Left kidney (tissue), 8 donors: ENCODE data around the gene HOXA7. TPM values are rescaled to one million over a fixed set of nuclear protein-coding genes. Genes with fewer than 3 reads are reported as not detected.
A peak's percentile ranks its signal among the peaks of the same experiment; 100 is the strongest.

Experiments used
- DNase-seq: peaks from one replicate; pipeline ENCODE4 v3.0.0-alpha.2; 2013
- long read RNA-seq, 8 donors: transcript quantifications; one replicate each; lab custom pipeline, GENCODE V29; 2026
- polyA plus RNA-seq: library from polyadenylated mRNA; unstranded; fragments of 120-200 nt; gene quantifications from one replicate; pipeline ENCODE4 v1.2.1, GENCODE V29; 2013; ENCODE audit not compliant: insufficient read length

HOXA7 gene
- polyA plus RNA-seq: 22.7 TPM
- long read RNA-seq, donor 1, transcript HOXA7-201 (2 exons, 2,018 nt): major isoform, 28 of 30 reads
- long read RNA-seq, donor 1, partial matches to known transcripts: 0 of 30 reads
- long read RNA-seq, donor 1, other reads (novel, unspliced or antisense): 0 of 30 reads
- long read RNA-seq, donor 2, transcript HOXA7-201 (2 exons, 2,018 nt): major isoform, 20 of 20 reads
- long read RNA-seq, donor 2, partial matches to known transcripts: 0 of 20 reads
- long read RNA-seq, donor 2, other reads (novel, unspliced or antisense): 0 of 20 reads
- long read RNA-seq, donor 3, transcript HOXA7-201 (2 exons, 2,018 nt): major isoform, 21 of 39 reads
- long read RNA-seq, donor 3, partial matches to known transcripts: 17 of 39 reads
- long read RNA-seq, donor 3, other reads (novel, unspliced or antisense): 0 of 39 reads
- long read RNA-seq, donor 4, partial matches to known transcripts: 0 of 2 reads
- long read RNA-seq, donor 4, other reads (novel, unspliced or antisense): 0 of 2 reads
- long read RNA-seq, donor 5, transcript HOXA7-201 (2 exons, 2,018 nt): major isoform, 11 of 11 reads
- long read RNA-seq, donor 5, partial matches to known transcripts: 0 of 11 reads
- long read RNA-seq, donor 5, other reads (novel, unspliced or antisense): 0 of 11 reads
- long read RNA-seq, donor 6, transcript HOXA7-201 (2 exons, 2,018 nt): major isoform, 20 of 60 reads
- long read RNA-seq, donor 6, partial matches to known transcripts: 40 of 60 reads
- long read RNA-seq, donor 6, other reads (novel, unspliced or antisense): 0 of 60 reads
- long read RNA-seq, donor 7, transcript HOXA7-201 (2 exons, 2,018 nt): major isoform, 21 of 24 reads
- long read RNA-seq, donor 7, partial matches to known transcripts: 0 of 24 reads
- long read RNA-seq, donor 7, other reads (novel, unspliced or antisense): 0 of 24 reads
- long read RNA-seq, donor 8, transcript HOXA7-201 (2 exons, 2,018 nt): major isoform, 10 of 10 reads
- long read RNA-seq, donor 8, partial matches to known transcripts: 0 of 10 reads
- long read RNA-seq, donor 8, other reads (novel, unspliced or antisense): 0 of 10 reads

DNA sequence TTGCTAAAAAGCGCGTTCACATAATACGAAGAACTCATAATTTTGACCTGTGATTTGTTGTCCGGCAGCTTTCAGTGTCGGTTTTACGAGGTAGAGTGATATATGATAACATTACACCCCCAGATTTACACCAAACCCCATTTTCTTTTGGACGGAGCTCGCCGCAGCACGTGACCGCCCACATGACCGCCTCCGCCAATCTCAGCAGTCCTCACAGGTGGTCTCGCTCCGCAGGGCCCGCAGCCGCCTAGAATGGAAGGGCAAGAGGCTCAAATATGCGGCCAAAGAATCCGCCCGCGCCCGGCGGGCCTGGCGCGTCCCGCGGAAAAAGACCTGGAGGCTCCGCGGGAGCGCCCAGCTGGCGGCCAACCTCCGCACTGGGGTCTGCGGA, at the start of gene HOXA7:
HOXA7 (minus strand) TSS at position 168 of the 391 bp plus-strand sequence; CDS start at position 38, 130 bp downstream.
- DNase-seq: peak; percentile 91

- DNase-seq: peak; percentile 19
Observed at GRCh38 chr7:27205325-27206280, 49.1 kb upstream of the HOXA7 start.

- peak; percentile 37 for DNase-seq
Observed at GRCh38 chr7:27204851-27205322, 48.4 kb upstream of the HOXA7 start.

- DNase-seq: no peak
Observed at GRCh38 chr7:27203964-27204594, 47.6 kb upstream of the HOXA7 start.

GRCh38 chr7:27203365-27203953, 47.0 kb upstream of the HOXA7 start:
- DNase-seq: no peak

DNA sequence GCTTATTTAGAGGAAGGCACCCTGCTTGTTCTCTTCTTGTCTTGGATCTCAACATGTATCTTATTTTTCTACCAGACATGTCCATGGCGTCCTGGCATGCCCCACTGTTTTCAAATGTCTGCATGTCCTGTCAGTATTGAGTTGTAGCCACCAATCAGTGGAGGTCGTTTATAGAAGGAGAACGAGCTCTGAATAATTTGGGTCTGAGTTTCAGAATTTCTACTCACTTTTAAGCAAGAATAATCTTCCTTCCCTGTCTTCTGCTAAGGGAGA, 46.3 kb upstream of the HOXA7 start:
- no peak for DNase-seq

- peak; percentile 22 for DNase-seq
Observed at GRCh38 chr7:27202018-27202861, 45.8 kb upstream of the HOXA7 start.

- no peak for DNase-seq
Observed at GRCh38 chr7:27201580-27202017, 45.1 kb upstream of the HOXA7 start.

GRCh38 chr7:27200761-27201579, 44.5 kb upstream of the HOXA7 start:
- no peak for DNase-seq

GRCh38 chr7:27199849-27200760, 43.6 kb upstream of the HOXA7 start, which contains the start of gene HOXA13:
TSS of gene HOXA13 (minus strand) at chr7:27200091. CDS start at chr7:27200077, 14 bp downstream.
- DNase-seq: peak; percentile 30

- DNase-seq: peak; percentile 28
Observed at GRCh38 chr7:27198871-27199801, 42.7 kb upstream of the HOXA7 start.

DNA sequence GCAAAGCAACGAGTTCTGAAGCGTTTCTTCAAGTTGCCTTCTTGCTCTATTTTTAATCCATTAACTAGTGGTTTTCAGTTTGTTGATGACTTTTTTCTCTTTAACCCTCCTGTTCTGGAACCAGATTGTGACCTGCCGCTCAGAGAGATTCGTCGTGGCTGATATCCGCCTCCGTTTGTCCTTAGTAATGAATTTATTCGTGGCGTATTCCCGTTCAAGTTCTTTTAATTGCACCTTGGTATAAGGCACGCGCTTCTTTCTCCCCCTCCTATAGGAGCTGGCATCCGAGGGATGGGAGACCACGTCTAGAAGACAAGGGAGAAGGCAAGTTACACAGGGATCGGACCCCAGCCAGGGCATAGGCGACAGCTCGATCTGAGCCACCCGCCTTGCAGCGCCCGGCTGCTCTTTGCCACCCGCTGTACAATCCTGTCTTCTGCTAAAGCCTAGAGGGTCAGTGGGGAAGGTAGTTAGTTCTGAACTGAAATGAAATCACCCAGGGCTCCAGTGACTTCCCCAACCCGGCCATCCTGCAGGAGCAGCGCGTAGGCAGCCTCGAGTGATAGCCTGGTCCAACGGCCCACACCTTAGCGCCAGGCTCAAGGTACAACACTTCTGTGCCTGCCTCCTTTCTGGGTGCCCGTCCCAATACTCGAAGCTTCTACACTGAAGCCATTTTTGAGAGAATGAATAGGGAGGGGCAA, 41.8 kb upstream of the HOXA7 start:
- peak; percentile 18 for DNase-seq

- peak; percentile 33 for DNase-seq
Observed at GRCh38 chr7:27197137-27198042, 40.9 kb upstream of the HOXA7 start.

- DNase-seq: peak; percentile 85
Observed at GRCh38 chr7:27196287-27196767, 39.9 kb upstream of the HOXA7 start.
